HT1080 (cell line): ENCODE data around the gene WNT4. TPM values are rescaled to one million over a fixed set of nuclear protein-coding genes. Genes with fewer than 3 reads are reported as not detected.

ENCODE experiments used
- DNase-seq: peaks from one replicate; pipeline ENCODE4 v3.0.0-alpha.2; 2015; ENCODE audit warnings: low read depth
- total RNA-seq: library from RNA; depleted of rRNA; stranded (reverse); fragments of >200 nt; shearing (Covaris generic); gene quantifications from 2 replicates; pipeline ENCODE4 v1.2.3, GENCODE V29; 2014

The WNT4 gene
- total RNA-seq, 1 experiment from 2014 or later, result 1.1 TPM

DNA sequence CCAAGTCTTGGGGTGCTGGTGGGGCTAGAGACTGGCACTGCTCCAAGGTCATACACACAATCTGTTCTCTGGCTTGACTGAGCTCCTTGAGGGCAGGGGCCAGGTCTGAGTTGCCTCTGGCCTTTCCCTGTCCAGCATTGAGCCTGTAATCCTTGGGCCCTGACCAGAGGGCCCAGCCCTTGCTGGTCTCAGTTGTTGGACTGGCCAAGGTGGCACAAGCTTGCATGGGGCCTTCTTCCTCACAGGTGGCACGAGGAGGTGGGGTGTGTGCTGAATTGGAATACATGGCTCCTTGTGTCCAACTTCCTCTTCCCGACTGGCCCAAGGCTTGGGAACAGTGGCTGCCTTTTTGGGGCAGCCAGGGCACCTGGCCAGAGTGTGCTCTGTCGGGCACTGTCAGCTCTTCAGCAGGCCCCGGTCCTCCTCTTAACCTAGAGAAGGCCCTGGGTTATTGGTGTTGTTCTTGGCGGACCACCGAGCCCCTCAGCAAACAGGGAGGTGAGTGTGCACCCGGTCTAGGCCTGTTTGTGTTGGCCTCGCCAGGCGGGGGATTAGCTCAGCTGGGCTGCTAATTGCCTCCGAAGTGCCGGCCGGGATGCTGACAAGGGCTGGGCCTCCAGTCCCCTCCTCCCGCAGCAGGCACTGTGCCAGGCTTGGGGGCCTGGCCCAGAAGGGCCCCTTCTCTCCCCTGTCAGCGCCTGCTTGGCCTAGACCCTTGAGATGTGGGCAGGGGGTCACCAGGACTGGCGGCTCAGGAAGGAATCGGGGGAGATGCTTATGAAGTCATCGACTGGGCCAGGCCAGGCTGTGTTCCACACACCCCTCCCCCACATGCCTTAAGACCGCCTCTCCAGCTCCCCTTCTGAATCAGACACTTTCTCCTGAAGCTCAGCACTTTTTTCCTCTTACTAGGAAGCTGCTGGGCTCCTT lies 28.5 kb downstream of the WNT4 start:
- no peak for DNase-seq

DNA sequence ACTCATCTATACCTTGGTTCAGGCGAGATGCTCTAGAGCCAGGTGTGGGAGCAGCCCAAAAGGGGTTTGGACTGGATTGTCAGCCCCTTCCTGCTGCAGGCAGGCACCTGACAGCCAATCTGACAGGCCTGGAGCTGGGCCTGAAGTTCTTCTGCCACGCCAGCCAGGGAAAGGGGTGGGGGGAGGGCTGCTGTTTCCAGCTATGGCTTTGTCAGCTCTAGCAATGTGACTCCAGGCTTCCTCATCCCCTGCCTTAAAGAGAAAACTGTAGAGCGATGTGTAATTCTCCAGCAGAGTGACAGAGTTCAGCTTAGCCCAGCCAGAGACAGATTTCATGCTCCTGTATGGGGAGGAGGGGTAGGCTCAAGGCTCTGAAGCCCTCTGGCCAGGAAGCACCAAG lies 30.3 kb downstream of the WNT4 start:
- no peak for DNase-seq

- no peak for DNase-seq
Measured at GRCh38 chr1:22111620-22112019, 31.3 kb downstream of the WNT4 start.

DNA sequence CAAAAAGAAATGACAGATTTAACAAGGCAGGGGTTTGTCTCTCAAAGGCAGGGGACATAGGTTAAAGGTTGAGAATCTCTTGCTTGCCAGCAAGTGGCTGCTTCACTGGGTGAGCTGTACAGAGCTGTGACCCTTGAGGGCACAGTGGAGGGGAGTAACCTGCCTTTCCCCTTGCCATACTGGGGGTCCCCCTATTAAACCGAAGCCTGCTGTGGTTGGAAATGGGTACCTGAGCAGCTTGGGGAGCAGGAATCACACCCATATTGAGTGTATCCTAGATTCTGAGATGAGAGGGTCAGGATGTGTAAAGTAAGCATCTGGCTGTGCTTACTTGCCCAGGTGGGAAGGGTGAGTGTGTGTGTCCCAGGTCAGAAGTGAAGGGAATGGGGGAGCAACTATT lies 31.8 kb downstream of the WNT4 start:
- DNase-seq, result no peak

GRCh38 chr1:22110016-22110415 lies 32.9 kb downstream of the WNT4 start:
- DNase-seq, result no peak

GRCh38 chr1:22108339-22109105 lies 34.4 kb downstream of the WNT4 start:
- no peak for DNase-seq

DNA sequence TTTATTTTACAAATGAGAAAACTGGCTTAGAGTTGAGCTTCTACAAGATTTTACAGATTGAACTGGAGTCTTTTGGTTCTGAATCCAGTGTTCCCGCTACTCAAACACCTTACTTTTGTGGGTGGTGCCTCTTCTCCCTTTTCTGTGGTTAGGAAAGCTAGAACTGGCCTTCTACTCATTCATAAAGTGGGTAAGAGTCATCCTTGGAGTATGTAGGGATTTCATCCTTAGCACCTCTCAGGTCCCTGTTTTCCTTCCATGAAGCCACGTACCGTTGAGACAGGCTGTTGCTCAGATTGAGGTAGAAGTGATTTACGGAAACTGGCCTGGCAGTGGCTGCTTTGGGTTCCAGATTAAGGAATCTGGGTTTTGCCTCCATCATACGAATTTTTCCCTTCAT lies 35.8 kb downstream of the WNT4 start:
- peak; percentile 20 for DNase-seq

- peak; percentile 41 for DNase-seq
Measured at GRCh38 chr1:22105611-22106207, 37.2 kb downstream of the WNT4 start.

DNA sequence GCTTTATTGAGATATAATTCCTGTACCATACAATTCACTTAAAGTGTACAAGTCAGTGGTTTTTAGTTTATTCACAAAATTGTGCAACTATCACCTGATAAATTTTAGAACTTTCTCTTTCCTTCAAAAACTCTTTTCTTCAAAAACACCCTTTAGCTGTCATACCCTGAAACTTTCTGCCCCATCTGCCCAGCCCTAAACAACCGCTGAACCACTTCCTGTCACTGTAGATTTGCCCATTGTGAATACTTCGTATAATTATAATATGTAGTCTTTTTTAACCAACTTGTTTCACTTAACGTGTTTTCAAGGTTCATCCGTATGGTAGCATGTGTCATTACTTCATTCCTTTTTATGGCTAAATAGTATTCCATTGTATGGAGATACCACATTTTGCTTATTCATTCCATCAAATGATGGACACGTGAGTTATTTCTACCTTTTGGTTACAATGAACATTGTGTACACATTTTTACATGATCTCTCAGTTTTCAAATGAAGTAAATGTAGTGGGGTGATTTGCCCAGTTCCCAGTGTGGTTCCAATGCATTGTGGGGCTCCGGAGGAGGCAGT lies 37.9 kb downstream of the WNT4 start:
- no peak for DNase-seq

DNA sequence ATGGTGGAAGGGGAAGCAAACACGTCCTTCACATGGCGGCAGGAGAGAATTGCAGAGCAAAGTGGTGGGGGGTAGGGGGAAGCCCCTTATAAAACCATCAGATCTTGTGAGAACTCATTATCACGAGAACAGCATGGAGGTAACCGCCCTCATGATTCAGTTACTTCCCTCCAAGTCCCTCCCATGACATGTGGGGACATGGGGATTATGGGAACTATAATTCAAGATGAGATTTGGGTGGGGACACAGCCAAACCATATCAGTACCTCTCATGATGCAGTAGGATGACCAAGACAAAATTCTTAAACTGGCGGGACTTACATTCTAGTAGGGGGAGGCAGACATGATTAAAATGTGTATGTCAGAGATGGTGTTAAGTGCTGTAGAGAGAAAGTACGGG lies 38.8 kb downstream of the WNT4 start:
- no peak for DNase-seq

- DNase-seq, result no peak
Measured at GRCh38 chr1:22102746-22103145, 40.2 kb downstream of the WNT4 start.

- DNase-seq, result no peak
Measured at GRCh38 chr1:22101995-22102394, 40.9 kb downstream of the WNT4 start.

- no peak for DNase-seq
Measured at GRCh38 chr1:22101199-22101598, 41.7 kb downstream of the WNT4 start.

DNA sequence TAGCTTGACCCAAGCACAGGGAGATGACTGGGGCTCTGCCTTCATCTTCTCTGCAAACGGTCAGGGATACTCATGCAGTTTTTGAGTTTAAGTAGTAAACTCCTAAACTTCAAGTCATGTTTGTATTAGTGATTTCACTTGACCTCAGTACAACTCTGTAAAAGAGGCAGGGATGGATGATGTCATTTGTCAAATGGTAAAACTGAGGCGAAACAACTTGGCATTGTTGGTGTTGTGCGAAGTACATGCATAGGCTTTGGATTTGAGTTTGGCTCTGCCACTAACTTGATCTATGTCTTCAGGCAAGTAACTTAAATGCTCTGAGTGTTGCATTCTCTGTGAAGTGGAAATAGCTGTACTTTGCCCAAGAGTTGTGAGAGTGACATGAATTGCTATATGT lies 42.7 kb downstream of the WNT4 start:
- no peak for DNase-seq

GRCh38 chr1:22098752-22099151 lies 44.1 kb downstream of the WNT4 start:
- no peak for DNase-seq

DNA sequence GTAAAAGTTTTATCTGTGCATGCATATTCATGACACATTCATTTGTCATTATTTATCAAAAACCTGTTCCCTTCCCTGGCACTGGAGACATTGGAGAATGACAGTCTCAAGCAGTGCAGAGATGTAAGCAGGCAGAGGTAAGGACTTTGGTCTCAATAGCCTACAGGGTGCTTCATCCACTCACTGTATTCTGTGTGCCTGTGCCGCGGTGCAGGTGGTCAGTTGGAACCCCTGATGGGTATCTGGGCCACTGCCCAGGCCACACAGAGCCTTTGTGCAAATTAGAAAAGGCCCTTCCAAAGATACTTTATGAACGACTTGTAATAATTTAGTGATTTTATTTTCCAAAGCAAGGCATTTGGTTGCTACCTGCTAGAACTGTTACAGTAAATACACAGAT lies 46.4 kb downstream of the WNT4 start:
- DNase-seq, result no peak

GRCh38 chr1:22096036-22096435 lies 46.9 kb downstream of the WNT4 start:
- no peak for DNase-seq

GRCh38 chr1:22093513-22093912 lies 49.4 kb downstream of the WNT4 start:
- DNase-seq, result no peak

DNA sequence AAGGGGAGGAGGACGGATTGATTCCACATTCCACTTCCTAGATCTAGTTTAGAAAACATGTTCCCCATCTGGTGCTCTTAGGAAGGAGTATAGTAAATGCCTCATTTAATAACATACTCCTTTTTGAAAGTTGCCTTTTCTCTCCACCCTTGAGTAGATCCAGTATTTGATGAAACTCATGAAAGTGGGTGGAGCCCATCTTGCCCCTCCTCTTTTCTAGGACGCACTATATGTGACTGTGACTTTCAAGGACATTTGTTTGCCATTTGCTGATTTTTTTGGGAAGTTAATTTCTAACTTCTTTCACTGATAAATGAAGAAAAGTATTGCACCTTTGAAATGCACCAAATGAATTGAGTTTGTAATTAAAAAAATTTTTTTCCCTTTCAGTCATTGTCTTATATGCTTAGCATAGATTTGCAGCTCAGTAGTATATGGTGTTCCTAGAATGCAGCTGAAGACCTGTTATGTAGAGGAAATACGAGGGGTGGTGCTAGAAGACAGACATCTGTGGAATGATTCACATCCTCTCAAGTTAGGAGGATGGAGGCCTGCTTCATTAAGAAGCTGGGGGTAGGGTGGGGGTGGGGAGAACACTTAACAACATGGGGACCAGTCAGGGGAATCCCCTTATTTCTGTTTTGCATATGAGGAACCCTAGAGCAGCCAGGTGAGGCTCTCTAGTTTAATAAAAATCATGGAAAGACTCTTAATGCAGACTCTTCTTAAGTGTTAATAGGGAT lies 50.7 kb downstream of the WNT4 start:
- DNase-seq, result peak; percentile 86

GRCh38 chr1:22090867-22091266 lies 52.0 kb downstream of the WNT4 start:
- DNase-seq, result no peak

DNA sequence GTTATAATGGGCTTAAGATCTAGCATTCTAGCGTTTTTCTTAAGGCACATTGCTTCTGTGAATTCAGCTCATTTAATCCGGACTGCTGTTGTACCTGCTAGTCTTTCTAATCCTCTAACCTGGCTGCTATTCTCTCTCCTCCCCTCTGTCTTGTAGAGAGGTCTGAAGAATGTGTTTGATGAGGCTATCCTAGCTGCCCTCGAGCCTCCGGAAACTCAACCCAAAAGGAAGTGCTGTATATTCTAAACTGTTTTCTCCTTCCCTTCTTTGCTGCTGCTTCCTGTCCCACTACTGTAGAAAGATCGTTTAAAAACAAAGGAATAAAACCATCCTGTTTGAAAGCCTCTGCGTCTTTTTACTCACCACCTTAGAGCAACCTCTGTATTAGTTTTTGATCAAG lies 53.1 kb downstream of the WNT4 start:
- no peak for DNase-seq
